Muscle layer of colon (tissue), 2 donors: ENCODE data around the gene ZNF385C.

Source experiments
- H3K27ac ChIP-seq: one replicate; pipeline ENCODE4 v1.7.0; 2013; ENCODE audit warnings: low read depth, mild to moderate bottlenecking, low read length, moderate library complexity
- H3K27me3 ChIP-seq, 2 donors: one replicate each; pipeline ENCODE4 v1.7.0; 2013; ENCODE audit warnings: low read length in 2 of 2, mild to moderate bottlenecking in 2 of 2; ENCODE audit not compliant: insufficient read depth in 2 of 2, control insufficient read depth in 1 of 2
- H3K36me3 ChIP-seq: one replicate; pipeline ENCODE4 v1.7.0; 2013; ENCODE audit warnings: mild to moderate bottlenecking, low read length; ENCODE audit not compliant: insufficient read depth
- H3K4me1 ChIP-seq: one replicate; pipeline ENCODE4 v1.7.0; 2013; ENCODE audit warnings: mild to moderate bottlenecking, low read length; ENCODE audit not compliant: insufficient read depth
- H3K4me3 ChIP-seq, 2 donors: one replicate each; pipeline ENCODE4 v1.7.0; 2013; ENCODE audit warnings: low read length in 2 of 2, low read depth in 1 of 2, mild to moderate bottlenecking in 1 of 2, moderate library complexity in 1 of 2
- H3K9ac ChIP-seq: one replicate; pipeline ENCODE4 v1.7.0; 2013; ENCODE audit warnings: low read length
- H3K9me3 ChIP-seq: one replicate; pipeline ENCODE4 v1.7.0; 2013; ENCODE audit warnings: mild to moderate bottlenecking, low read length
- donor health status: abdominal sarcoma.
- donor health status: Adenocarcinoma of cecum.

Gene ZNF385C

GRCh38 chr17:42078396-42079043 is 19.8 kb downstream of the ZNF385C start:
- H3K27ac ChIP-seq, result no peak overlapping the region
- no peak overlapping the region for H3K9ac ChIP-seq
- no peaks in the 10 kb centered on the region for H3K27me3 ChIP-seq
- H3K36me3 ChIP-seq, result no peaks in the 10 kb centered on the region
- H3K4me1 ChIP-seq, result no peaks in the 10 kb centered on the region
- H3K9me3 ChIP-seq, result no peaks in the 10 kb centered on the region
- H3K4me3 ChIP-seq, result no peak overlapping the region

- H3K9me3 ChIP-seq, result no peaks in the 10 kb centered on the region
- H3K36me3 ChIP-seq, result no peaks in the 10 kb centered on the region
- peaks cover 0 to 2% of the 10 kb centered on the region in 2 donors for H3K27me3 ChIP-seq
- H3K4me1 ChIP-seq, result no peaks in the 10 kb centered on the region
- H3K4me3 ChIP-seq, result no peak overlapping the region
- no peak overlapping the region for H3K27ac ChIP-seq
- H3K9ac ChIP-seq, result no peak overlapping the region
Measured at GRCh38 chr17:42077755-42078154, 20.5 kb downstream of the ZNF385C start.

- H3K9me3 ChIP-seq, result no peaks in the 10 kb centered on the region
- no peak overlapping the region for H3K9ac ChIP-seq
- no peak overlapping the region for H3K27ac ChIP-seq
- H3K4me3 ChIP-seq, result no peak overlapping the region
- peaks cover 2% of the 10 kb centered on the region for H3K4me1 ChIP-seq
- no peaks in the 10 kb centered on the region for H3K36me3 ChIP-seq
- H3K27me3 ChIP-seq, result peaks cover under 1 to 9% of the 10 kb centered on the region in 2 donors
Measured at GRCh38 chr17:42076797-42077559, 21.3 kb downstream of the ZNF385C start.

- Histone ChIP-seq H3K4me3 (no peak overlapping the region), H3K4me1 (peaks cover 4% of the 10 kb centered on the region), H3K9ac (no peak overlapping the region), H3K9me3 (no peaks in the 10 kb centered on the region), H3K27me3 (peaks cover 9 to 20% of the 10 kb centered on the region in 2 donors), H3K36me3 (no peaks in the 10 kb centered on the region), H3K27ac (no peak overlapping the region)
Measured at GRCh38 chr17:42075789-42076188, 22.5 kb downstream of the ZNF385C start.

- Histone ChIP-seq H3K4me3 (no peak overlapping the region), H3K27me3 (peaks cover 9 to 23% of the 10 kb centered on the region in 2 donors), H3K9me3 (no peaks in the 10 kb centered on the region), H3K9ac (no peak overlapping the region), H3K36me3 (no peaks in the 10 kb centered on the region), H3K27ac (no peak overlapping the region), H3K4me1 (peaks cover 4% of the 10 kb centered on the region)
Measured at GRCh38 chr17:42072323-42073187, 25.7 kb downstream of the ZNF385C start.

GRCh38 chr17:42071810-42072209 is 26.5 kb downstream of the ZNF385C start:
- Histone ChIP-seq H3K4me3 (no peak overlapping the region), H3K4me1 (peaks cover 4% of the 10 kb centered on the region)

GRCh38 chr17:42068979-42069378 is 29.3 kb downstream of the ZNF385C start:
- Histone ChIP-seq H3K27me3 (peaks cover 9 to 23% of the 10 kb centered on the region in 2 donors), H3K4me3 (no peak overlapping the region), H3K36me3 (no peaks in the 10 kb centered on the region), H3K4me1 (peaks cover 4% of the 10 kb centered on the region), H3K27ac (no peak overlapping the region), H3K9ac (no peak overlapping the region), H3K9me3 (no peaks in the 10 kb centered on the region)

More at GRCh38 chr17:42071810-42072209, 26.5 kb downstream of the ZNF385C start:
- Histone ChIP-seq H3K27me3 (peaks cover 9 to 23% of the 10 kb centered on the region in 2 donors), H3K27ac (no peak overlapping the region), H3K36me3 (no peaks in the 10 kb centered on the region), H3K9ac (no peak overlapping the region), H3K9me3 (no peaks in the 10 kb centered on the region)

GRCh38 chr17:42067371-42068091 is 30.7 kb downstream of the ZNF385C start:
- H3K36me3 ChIP-seq, result no peaks in the 10 kb centered on the region
- H3K27me3 ChIP-seq, result peaks cover 9 to 19% of the 10 kb centered on the region in 2 donors
- H3K4me3 ChIP-seq, result no peak overlapping the region
- no peak overlapping the region for H3K9ac ChIP-seq
- H3K9me3 ChIP-seq, result no peaks in the 10 kb centered on the region
- peaks cover 4% of the 10 kb centered on the region for H3K4me1 ChIP-seq
- no peak overlapping the region for H3K27ac ChIP-seq

- Histone ChIP-seq H3K27ac (no peak overlapping the region), H3K9ac (no peak overlapping the region), H3K4me3 (no peak overlapping the region), H3K9me3 (no peaks in the 10 kb centered on the region), H3K4me1 (no peaks in the 10 kb centered on the region), H3K36me3 (no peaks in the 10 kb centered on the region), H3K27me3 (no peaks in the 10 kb centered on the region)
Measured at GRCh38 chr17:42065201-42065600, 33.1 kb downstream of the ZNF385C start.

GRCh38 chr17:42062681-42063080 is 35.6 kb downstream of the ZNF385C start:
- Histone ChIP-seq H3K27ac (no peak overlapping the region), H3K9ac (no peak overlapping the region), H3K27me3 (peaks cover 0 to 4% of the 10 kb centered on the region in 2 donors), H3K9me3 (no peaks in the 10 kb centered on the region), H3K4me3 (no peak overlapping the region), H3K36me3 (no peaks in the 10 kb centered on the region), H3K4me1 (no peaks in the 10 kb centered on the region)
